ENCODE data around the gene PRPS2. TPM values are rescaled to one million over a fixed set of nuclear protein-coding genes. Genes with fewer than 3 reads are reported as not detected.

Gene PRPS2
- total RNA-seq, 2 experiments from 2014 or later = 171 to 180 TPM

DNA sequence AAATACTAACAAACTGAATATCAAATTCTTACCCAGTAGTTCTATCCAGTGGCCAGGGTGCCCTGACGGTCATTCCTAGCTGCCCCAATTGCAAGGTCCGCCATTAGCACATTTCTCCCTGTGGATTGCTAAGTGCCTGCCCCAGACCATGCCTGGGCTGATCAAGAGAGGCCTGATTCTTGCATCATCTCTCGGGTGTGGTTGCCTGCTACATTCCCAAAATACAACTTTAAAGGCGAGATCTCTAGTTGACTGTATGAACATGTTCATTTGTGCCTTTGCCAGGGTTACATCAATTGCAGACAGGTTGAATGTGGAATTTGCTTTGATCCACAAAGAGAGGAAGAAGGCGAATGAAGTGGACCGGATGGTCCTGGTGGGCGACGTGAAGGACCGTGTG is 28.0 kb downstream of the PRPS2 start:
- Mint-ChIP-seq H3K4me3 (no peak overlapping the region), H3K36me3 (ENCODE audit: low read depth) (peaks cover 24% of the 10 kb centered on the region), H3K27ac (peak overlapping the region; percentile 21), H3K4me1 (ENCODE audit: low read depth) (peaks cover 3% of the 10 kb centered on the region), H3K9me3 (no peaks in the 10 kb centered on the region), H3K27me3 (ENCODE audit: low read depth) (no peaks in the 10 kb centered on the region)
- DNase-seq = no peak
- intact Hi-C loops (cut with micrococcal nuclease) = no loop called here
- CTCF ChIA-PET = no interaction called here

GRCh38 chrX:12820737-12821136 is 29.5 kb downstream of the PRPS2 start:
- H3K4me1 Mint-ChIP-seq (ENCODE audit: low read depth) = no peaks in the 10 kb centered on the region

GRCh38 chrX:12824944-12825343 is 33.7 kb downstream of the PRPS2 start:
- no peak for DNase-seq
- CTCF ChIA-PET = interaction anchor here (0.9 kb wide), 1 partner anchor 72 kb away, joined by 3 read pairs; no protein-coding TSS in a partner anchor
- Mint-ChIP-seq H3K4me3 (no peak overlapping the region), H3K27ac (no peak overlapping the region), H3K27me3 (ENCODE audit: low read depth) (no peaks in the 10 kb centered on the region), H3K36me3 (ENCODE audit: low read depth) (peaks cover 22% of the 10 kb centered on the region), H3K4me1 (ENCODE audit: low read depth) (no peaks in the 10 kb centered on the region), H3K9me3 (no peaks in the 10 kb centered on the region)
- intact Hi-C loops (cut with micrococcal nuclease) = no loop called here

More at GRCh38 chrX:12820737-12821136, 29.5 kb downstream of the PRPS2 start:
- Mint-ChIP-seq H3K36me3 (ENCODE audit: low read depth) (peaks cover 27% of the 10 kb centered on the region), H3K9me3 (no peaks in the 10 kb centered on the region), H3K27ac (no peak overlapping the region), H3K4me3 (no peak overlapping the region), H3K27me3 (ENCODE audit: low read depth) (no peaks in the 10 kb centered on the region)
- CTCF ChIA-PET = no interaction called here
- DNase-seq = no peak
- intact Hi-C loops (cut with micrococcal nuclease) = no loop called here

GRCh38 chrX:12825801-12826200 is 34.6 kb downstream of the PRPS2 start:
- intact Hi-C loops (cut with micrococcal nuclease) = no loop called here
- Mint-ChIP-seq H3K27me3 (ENCODE audit: low read depth) (no peaks in the 10 kb centered on the region), H3K9me3 (no peaks in the 10 kb centered on the region), H3K36me3 (ENCODE audit: low read depth) (peaks cover 16% of the 10 kb centered on the region), H3K4me3 (no peak overlapping the region), H3K4me1 (ENCODE audit: low read depth) (no peaks in the 10 kb centered on the region), H3K27ac (no peak overlapping the region)
- DNase-seq = no peak
- CTCF ChIA-PET = interaction anchor here (0.7 kb wide), 1 partner anchor 317 kb away, joined by 3 read pairs; no protein-coding TSS in a partner anchor

GRCh38 chrX:12843061-12843667 is 52.0 kb downstream of the PRPS2 start:
- CTCF ChIA-PET = no interaction called here
- intact Hi-C loops (cut with micrococcal nuclease) = loop anchor here (5.0 kb wide), 3 partner anchors 51 to 249 kb away; partner anchors contain the start of gene PRPS2
- Mint-ChIP-seq H3K4me1 (ENCODE audit: low read depth) (peaks cover 17% of the 10 kb centered on the region), H3K4me3 (peak overlapping the region; percentile 65), H3K9me3 (no peaks in the 10 kb centered on the region), H3K27ac (peak overlapping the region; percentile 93), H3K36me3 (ENCODE audit: low read depth) (no peaks in the 10 kb centered on the region), H3K27me3 (ENCODE audit: low read depth) (no peaks in the 10 kb centered on the region)
- DNase-seq = no peak

- CTCF ChIA-PET = no interaction called here
- no peaks in the 10 kb centered on the region for H3K9me3 Mint-ChIP-seq
- peak overlapping the region; percentile 65 for H3K4me3 Mint-ChIP-seq
- H3K36me3 Mint-ChIP-seq (ENCODE audit: low read depth) = no peaks in the 10 kb centered on the region
- no peak for DNase-seq
- no peaks in the 10 kb centered on the region for H3K27me3 Mint-ChIP-seq (ENCODE audit: low read depth)
- H3K4me1 Mint-ChIP-seq (ENCODE audit: low read depth) = peaks cover 17% of the 10 kb centered on the region
- intact Hi-C loops (cut with micrococcal nuclease) = loop anchor here (1.0 to 5.0 kb wide), 6 partner anchors 49 to 1185 kb away; partner anchors contain the start of genes GEMIN8 and PRPS2
- H3K27ac Mint-ChIP-seq = peak overlapping the region; percentile 93
Measured at GRCh38 chrX:12843668-12844279, 52.6 kb downstream of the PRPS2 start.

DNA sequence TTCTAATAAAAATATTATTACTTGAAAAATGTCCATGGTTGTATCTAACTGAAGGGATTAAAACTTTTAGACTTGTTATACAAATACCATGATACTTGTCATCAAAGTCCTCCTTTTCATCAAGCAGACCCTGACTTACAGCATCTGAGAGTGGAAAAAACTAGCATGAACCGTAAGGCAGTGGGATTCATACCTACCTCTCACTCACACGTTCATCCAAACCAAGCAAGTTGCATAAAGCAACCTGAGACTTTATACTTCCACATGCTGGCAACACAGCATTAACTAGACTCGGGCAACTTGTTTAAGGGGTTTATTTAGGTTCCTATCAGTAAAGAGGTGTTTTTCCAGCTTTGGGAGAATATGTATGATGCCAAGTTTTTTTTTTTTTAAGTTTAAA is 53.1 kb downstream of the PRPS2 start:
- Mint-ChIP-seq H3K27me3 (ENCODE audit: low read depth) (no peaks in the 10 kb centered on the region), H3K4me3 (peak overlapping the region; percentile 65), H3K9me3 (peaks cover 1% of the 10 kb centered on the region), H3K27ac (peak overlapping the region; percentile 93), H3K4me1 (ENCODE audit: low read depth) (peaks cover 17% of the 10 kb centered on the region), H3K36me3 (ENCODE audit: low read depth) (no peaks in the 10 kb centered on the region)
- CTCF ChIA-PET = no interaction called here
- intact Hi-C loops (cut with micrococcal nuclease) = loop anchor here (1.0 to 5.0 kb wide), 6 partner anchors 48 to 1184 kb away; partner anchors contain the start of genes GEMIN8 and PRPS2
- no peak for DNase-seq

DNA sequence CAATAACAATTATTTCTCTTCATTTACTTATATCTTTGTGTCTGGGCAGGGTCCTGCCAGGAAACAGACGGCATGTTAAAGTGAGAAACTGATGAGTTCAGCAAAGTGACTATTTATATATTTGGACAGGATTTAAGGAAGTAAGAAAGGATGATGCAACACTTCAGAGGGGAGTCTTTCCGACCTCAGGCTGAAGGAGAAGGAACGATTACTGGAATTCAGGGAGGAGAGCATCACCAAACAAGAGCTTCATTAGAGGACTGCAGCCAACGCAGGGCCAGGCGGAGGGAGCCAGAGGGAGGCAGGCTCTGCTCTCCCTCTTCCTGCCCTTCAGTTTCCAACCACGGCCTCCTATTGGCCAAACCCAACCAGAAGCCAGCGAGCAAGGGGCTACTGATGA is 74.1 kb downstream of the PRPS2 start:
- DNase-seq = no peak
- peaks cover 14% of the 10 kb centered on the region for H3K4me1 Mint-ChIP-seq (ENCODE audit: low read depth)
- no peaks in the 10 kb centered on the region for H3K9me3 Mint-ChIP-seq
- no peak overlapping the region for H3K4me3 Mint-ChIP-seq
- H3K27me3 Mint-ChIP-seq (ENCODE audit: low read depth) = no peaks in the 10 kb centered on the region
- no peak overlapping the region for H3K27ac Mint-ChIP-seq
- H3K36me3 Mint-ChIP-seq (ENCODE audit: low read depth) = no peaks in the 10 kb centered on the region
- CTCF ChIA-PET = no interaction called here
- intact Hi-C loops (cut with micrococcal nuclease) = no loop called here

GRCh38 chrX:12866451-12867377 is 75.5 kb downstream of the PRPS2 start, which contains the start of gene TLR7:
Gene TLR7, plus strand, starts transcription at chrX:12867072. Its CDS starts 507 bp downstream, at chrX:12867579.
- CTCF ChIA-PET = no interaction called here
- no peak within 1 kb of the TSS for H3K4me3 Mint-ChIP-seq
- intact Hi-C loops (cut with micrococcal nuclease) = no loop called here
- no peak within 1 kb of the TSS for H3K27ac Mint-ChIP-seq
- no peaks in the 10 kb centered on the region for H3K9me3 Mint-ChIP-seq
- no peaks in the 10 kb centered on the region for H3K36me3 Mint-ChIP-seq (ENCODE audit: low read depth)
- H3K27me3 Mint-ChIP-seq (ENCODE audit: low read depth) = no peaks in the 10 kb centered on the region
- peaks cover 14% of the 10 kb centered on the region for H3K4me1 Mint-ChIP-seq (ENCODE audit: low read depth)
- no peak for DNase-seq

DNA sequence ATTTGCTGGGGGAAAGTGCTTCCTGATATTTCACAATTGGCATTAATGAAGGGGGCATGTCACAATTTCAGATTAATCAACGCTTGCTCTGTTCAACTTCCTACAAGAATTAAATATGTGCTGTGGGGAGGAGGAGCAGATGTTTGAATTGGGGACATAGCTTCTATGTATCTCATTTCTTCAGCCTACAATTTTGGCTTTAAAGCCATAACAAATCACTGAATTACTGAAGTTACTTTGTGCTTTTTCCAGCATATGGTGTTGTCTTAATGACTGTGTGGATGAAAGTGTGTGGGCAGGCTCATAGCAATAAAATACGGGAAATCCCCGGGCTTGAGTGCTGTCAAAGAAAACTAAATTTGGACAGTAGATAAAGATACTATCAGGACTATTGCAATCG is 76.5 kb downstream of the PRPS2 start:
- no peak overlapping the region for H3K27ac Mint-ChIP-seq
- CTCF ChIA-PET = no interaction called here
- DNase-seq = no peak
- no peaks in the 10 kb centered on the region for H3K36me3 Mint-ChIP-seq (ENCODE audit: low read depth)
- peaks cover 14% of the 10 kb centered on the region for H3K4me1 Mint-ChIP-seq (ENCODE audit: low read depth)
- H3K27me3 Mint-ChIP-seq (ENCODE audit: low read depth) = no peaks in the 10 kb centered on the region
- H3K9me3 Mint-ChIP-seq = no peaks in the 10 kb centered on the region
- intact Hi-C loops (cut with micrococcal nuclease) = no loop called here
- no peak overlapping the region for H3K4me3 Mint-ChIP-seq

DNA sequence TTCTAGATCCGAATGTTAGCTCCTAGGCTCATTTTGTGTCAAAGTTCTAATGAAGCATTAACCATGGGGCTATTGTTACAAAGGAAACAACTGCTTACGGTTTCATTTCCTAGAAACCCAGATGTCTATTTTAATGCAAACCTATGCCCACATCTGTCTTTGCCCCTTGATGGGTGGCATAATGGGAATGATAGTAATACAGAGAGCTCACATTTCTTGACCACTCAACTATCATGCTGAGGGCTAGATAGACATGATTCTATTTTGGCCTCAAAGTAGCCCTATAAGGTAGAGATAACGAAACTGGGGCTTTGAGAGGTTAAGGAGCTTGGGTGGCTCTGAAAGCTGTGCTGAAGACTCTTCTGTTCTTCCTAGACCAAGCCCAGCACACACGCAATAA is 77.5 kb downstream of the PRPS2 start:
- intact Hi-C loops (cut with micrococcal nuclease) = no loop called here
- CTCF ChIA-PET = no interaction called here
- Mint-ChIP-seq H3K4me1 (ENCODE audit: low read depth) (peaks cover 14% of the 10 kb centered on the region), H3K9me3 (no peaks in the 10 kb centered on the region), H3K27me3 (ENCODE audit: low read depth) (no peaks in the 10 kb centered on the region), H3K4me3 (no peak overlapping the region), H3K27ac (no peak overlapping the region), H3K36me3 (ENCODE audit: low read depth) (no peaks in the 10 kb centered on the region)
- DNase-seq = no peak

GRCh38 chrX:12871257-12871656 is 80.0 kb downstream of the PRPS2 start:
- Mint-ChIP-seq H3K9me3 (no peaks in the 10 kb centered on the region), H3K4me3 (no peak overlapping the region), H3K27ac (no peak overlapping the region), H3K36me3 (ENCODE audit: low read depth) (no peaks in the 10 kb centered on the region), H3K27me3 (ENCODE audit: low read depth) (no peaks in the 10 kb centered on the region), H3K4me1 (ENCODE audit: low read depth) (peaks cover 14% of the 10 kb centered on the region)
- no peak for DNase-seq
- intact Hi-C loops (cut with micrococcal nuclease) = no loop called here
- CTCF ChIA-PET = no interaction called here
